HG03457 (cell line): ENCODE measurements around the gene THSD4.

ENCODE experiments used
- ATAC-seq: cut with Tn5 transposase; IDR thresholded peaks from one replicate; pipeline ENCODE4 v1.9.1; 2021; ENCODE audit warnings: moderate number of reproducible peaks; ENCODE audit not compliant: unreplicated experiment

Gene THSD4

DNA sequence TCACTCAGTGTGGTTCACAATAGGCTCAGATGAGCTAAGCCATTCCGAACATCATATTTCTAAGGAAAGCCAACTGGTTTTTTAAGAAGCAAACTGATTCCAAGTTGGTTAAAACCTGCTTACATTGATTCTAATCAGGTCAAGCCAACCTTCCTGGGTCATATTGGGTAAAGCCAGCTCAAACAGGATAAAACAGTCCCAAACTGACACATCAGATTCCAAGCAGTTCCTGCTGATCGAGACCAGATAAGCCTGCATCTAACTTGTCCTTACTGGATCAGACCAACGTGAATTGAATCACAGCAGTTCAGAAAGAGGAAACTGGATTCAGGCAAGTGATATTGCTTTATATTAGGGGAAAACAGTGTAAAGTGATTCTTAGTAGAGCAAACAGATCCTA is 18.6 kb upstream of the THSD4 start:
- ATAC-seq, result no peak

DNA sequence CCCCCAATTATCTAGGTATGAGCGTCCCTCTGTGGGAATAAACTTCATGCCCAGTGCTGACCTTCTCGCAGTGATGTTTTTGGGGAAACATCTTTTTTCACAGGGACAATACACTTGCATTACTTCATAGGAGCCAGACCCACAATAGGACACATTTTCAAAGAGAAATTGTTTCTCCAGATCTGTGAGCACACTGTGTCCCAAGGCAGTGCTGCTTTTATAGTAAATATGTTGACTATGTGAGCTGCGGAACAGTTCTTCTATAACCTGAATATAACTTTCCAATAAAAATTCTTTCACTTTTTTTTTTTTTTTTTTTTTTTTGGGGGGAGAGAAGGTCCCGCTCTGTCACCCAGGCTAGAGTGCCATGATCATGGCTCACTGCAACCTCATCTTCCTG is 17.4 kb upstream of the THSD4 start:
- ATAC-seq, result no peak

GRCh38 chr15:71098920-71099319 is 16.4 kb upstream of the THSD4 start:
- ATAC-seq, result no peak

- no peak for ATAC-seq
Observed at GRCh38 chr15:71103102-71103676, 12.1 kb upstream of the THSD4 start.

DNA sequence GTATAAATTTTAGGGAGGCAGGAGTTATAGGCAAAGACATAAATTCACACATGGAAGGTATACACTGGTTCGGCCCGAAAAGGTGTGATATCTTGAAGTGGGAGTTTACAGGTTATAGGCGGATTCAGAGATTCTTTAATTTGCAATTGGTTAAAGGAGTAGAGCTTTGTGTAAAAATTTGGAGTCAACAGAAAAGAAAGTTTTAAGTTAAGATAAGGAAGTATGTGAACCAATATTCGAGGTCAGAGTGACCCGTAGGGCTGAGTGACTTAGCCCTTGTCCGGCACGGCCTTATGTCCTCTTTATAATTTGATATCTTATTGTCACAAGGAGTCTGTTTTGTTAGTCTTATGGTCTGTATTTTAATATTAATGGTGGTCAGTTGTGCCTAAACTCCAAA is 10.6 kb upstream of the THSD4 start:
- no peak for ATAC-seq

- ATAC-seq, result no peak
Observed at GRCh38 chr15:71105444-71105843, 9.8 kb upstream of the THSD4 start.

DNA sequence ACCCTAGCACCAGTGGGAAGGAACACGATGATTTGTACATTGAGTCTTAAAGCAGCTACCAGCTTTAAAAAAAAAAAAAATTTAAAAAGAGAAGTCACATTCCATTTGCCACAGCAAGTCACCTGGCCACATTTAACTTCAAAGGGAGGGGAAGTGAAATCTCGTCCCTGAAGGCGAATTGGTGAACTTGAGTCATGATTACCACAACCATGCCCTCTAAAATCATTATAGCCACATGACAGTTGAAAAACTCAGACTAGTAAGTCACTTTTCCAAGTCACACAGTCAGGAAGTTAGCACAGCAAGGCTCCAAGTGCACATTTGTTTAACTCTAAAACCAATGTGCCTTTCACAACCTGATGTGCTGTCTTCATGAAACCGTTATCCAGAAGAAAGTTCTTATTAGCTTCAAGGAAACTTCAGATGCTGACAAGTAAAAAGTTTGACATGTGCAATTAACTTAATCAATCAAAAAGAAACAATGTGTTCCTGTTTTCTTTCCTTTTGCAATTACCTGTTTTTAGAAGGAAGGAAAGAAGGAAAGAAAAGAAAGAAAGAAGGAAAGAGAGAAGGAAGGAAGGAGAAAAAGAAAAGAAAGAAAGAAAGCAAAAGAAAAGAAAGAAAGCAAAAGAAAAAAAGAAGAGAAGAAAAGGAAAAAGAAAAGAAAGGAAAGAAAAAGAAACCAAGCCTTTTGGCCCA is 8.3 kb upstream of the THSD4 start:
- ATAC-seq, result no peak

DNA sequence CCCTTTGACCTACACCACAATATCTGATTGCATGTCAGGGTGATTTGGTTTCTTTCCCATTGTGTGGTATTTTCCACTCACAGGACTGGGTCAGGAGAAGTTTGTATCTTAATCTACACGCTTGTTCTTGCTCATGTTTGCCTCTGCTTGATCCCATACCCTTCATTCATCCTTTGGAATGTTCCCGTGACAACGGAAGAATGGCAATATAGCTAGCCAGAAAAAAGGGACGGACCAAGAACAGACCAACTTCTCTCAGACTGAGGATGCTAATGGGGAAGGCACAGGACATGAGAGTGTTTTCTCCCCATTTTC is 7.8 kb upstream of the THSD4 start:
- ATAC-seq, result no peak

GRCh38 chr15:71109130-71109529 is 6.1 kb upstream of the THSD4 start:
- no peak for ATAC-seq

GRCh38 chr15:71109905-71110304 is 5.4 kb upstream of the THSD4 start:
- no peak for ATAC-seq

DNA sequence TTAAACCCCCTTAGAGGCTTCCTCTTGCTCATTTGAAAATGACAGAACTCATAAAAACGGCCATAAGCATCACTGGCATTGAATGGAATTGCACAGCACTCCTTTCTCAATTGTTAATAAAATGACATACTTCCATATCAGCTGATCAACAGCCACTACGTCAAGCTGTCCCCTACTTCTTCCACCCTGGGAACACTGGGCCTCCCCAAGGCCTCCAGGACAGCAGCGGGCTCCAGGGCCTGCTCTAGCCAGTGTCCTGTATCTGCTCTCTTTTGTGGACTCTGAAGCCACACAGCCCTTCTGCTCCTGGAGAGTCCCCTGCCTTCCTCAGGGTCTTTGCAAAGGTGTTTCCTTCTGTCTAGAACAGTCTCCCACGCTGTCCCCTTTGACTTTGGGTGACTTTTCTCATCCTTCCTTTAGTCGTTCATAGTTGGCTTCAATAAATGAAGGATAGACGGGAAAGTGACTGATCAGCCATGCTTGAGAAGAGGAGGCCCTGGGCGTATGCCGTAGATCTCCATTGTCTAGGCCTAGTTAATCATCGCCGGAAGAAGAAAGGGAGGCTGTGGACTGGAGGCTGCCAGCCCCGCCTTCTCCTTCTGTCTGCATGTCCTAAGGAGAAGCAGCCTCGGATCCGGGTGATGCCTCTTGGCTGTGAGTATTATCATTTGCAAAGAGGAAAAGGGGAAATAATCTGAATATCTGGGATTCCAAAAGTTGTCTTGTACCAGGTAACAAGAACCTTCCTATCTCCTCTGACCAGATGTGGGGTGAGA is 4.7 kb upstream of the THSD4 start:
- ATAC-seq, result no peak

DNA sequence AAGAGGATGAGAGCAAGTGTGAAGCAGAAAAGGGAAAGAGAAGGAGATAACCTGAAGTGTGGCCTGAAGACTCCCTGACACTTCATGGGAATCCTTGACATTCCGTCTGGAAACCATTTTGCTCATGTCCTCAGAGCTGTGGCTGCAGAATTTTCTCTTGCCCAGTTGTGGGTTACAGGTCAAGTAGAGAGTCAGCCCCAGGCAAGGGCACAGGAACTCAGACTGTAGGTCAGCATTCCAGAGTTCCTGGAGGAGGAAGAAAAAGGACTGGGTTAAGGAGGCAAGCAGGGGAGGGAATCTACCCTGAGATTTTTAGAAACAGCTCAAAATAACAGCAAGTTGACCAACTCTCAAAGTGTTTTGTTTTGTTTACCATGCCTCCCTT is 4.1 kb upstream of the THSD4 start:
- no peak for ATAC-seq

DNA sequence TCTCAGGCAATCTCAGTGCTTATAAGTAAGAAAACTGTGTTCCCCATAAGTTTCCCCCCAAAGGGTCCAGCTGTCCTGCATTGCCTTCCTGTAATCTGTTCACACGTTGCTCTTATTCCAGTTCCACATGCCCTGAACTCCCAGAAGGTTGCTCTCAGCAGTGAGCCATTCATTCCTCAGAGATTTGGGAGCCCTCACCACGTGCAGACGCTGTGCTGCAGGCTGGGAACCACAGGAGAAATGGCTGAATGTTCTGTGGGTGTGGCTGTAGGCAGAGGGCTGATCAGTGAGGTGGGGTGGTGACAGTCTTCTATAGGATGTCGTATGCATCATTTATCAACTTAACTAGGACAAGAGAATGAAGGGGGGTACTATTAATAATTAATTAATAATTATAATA is 3.3 kb upstream of the THSD4 start:
- no peak for ATAC-seq

DNA sequence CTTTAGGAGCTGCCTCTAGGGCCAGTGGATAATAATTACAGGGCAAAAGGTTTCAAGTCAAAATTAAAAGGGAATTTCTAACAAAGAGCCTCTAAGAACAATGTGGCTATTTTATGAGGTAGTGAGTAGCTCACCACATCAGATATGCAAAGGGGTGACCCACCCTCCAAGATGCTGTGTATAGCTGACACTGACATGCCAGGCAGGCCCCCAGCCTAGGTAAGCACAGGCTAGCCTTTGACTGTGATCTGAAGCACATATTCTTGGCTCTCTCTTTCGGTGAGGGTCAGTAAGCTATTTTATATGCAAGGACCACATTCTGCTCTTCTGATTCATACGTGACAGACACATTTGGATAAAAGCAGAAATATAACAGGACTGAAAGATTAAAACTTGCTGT is 2.8 kb upstream of the THSD4 start:
- no peak for ATAC-seq

DNA sequence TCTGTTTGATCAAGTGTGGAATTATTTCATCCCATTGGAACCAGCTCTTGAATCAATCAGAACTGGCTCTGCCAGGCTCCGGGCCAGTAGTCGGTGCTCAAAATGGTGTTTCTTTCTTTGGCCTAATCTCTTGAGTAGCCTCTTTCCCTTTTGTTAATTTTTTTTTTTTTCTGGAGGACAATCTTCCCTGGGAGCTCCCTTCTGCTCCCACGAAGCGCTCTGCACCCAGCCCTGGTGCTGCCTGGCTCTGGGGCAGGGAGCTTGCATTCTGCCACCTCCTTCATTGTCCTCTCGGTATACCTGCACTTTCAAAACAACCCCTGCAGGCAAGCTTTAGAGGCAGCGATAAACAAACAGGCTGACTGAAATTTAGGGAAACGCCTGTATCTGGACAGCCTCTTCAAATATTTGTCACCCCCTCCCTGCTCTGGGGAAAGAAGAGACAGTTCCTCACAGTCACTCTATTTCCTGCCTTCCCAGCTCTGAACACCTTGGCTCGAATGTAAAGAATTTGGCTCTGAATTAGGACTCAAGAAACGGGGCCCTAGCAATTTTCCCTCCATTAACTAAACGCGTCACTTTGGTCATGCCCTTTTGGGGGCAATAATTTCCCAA is 1.1 kb upstream of the THSD4 start:
- no peak for ATAC-seq

GRCh38 chr15:71115567-71116351 is 488 bp downstream of the THSD4 start:
- ATAC-seq, result peak; percentile 30

- ATAC-seq, result no peak
Observed at GRCh38 chr15:71116366-71116765, 1.1 kb downstream of the THSD4 start.

- ATAC-seq, result no peak
Observed at GRCh38 chr15:71116942-71117341, 1.7 kb downstream of the THSD4 start.

- ATAC-seq, result no peak
Observed at GRCh38 chr15:71117714-71118305, 2.5 kb downstream of the THSD4 start.

GRCh38 chr15:71118345-71118744 is 3.1 kb downstream of the THSD4 start:
- no peak for ATAC-seq
